ENCODE measurements around the gene AADAT.

The AADAT gene

DNA sequence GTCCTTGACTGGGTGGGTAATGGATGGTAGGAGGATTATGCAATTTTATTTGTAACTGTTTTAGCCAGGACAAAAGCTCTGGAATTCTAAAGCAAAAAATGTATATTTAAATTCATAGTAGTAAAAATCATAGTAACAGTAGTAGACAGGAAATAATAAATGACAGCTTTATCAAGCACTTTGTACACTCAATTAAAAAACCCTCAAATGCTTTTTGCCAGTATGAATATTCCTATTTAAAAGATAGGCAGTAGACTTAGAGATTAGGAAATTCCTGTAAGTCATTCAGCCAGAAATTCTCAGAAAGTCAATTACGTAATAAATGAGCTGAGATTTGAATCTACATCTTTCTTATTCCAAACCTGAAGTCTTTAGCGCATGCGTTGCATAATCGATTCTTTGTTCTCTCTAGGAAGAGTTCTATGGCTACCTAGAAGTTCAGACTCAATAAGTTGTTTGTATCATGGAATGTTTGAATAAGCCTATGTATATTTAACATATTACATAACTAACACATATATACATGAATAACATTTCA, 2.5 kb downstream of the AADAT start:
- ChIA-PET POLR2A (no interaction called here), CTCF (no interaction called here)
- DNase-seq (ENCODE audit: extremely low spot score) = no peak
- TF ChIP-seq FOXM1 (IDR thresholded peaks at IDR 0.05; ENCODE audit: borderline replicate concordance) (no peak), TARDBP (IDR thresholded peaks at IDR 0.05) (no peak), FOXA1 (IDR thresholded peaks at IDR 0.05) (no peak), HDGF (IDR thresholded peaks at IDR 0.05; ENCODE audit: borderline replicate concordance) (no peak), ZNF384 (IDR thresholded peaks at IDR 0.05) (no peak), CTBP1 (IDR thresholded peaks at IDR 0.05; ENCODE audit: borderline replicate concordance) (no peak), L3MBTL2 (conservative IDR thresholded peaks at IDR 0.05) (no peak), NFRKB (IDR thresholded peaks at IDR 0.05) (no peak), ARNT (IDR thresholded peaks at IDR 0.05) (no peak), LEF1 (IDR thresholded peaks at IDR 0.05; ENCODE audit: borderline replicate concordance) (no peak), BHLHE40 (IDR thresholded peaks at IDR 0.05; ENCODE audit: borderline replicate concordance) (no peak), SP1 (IDR thresholded peaks at IDR 0.05) (no peak)
- TF ChIP-seq, protein P1, sequence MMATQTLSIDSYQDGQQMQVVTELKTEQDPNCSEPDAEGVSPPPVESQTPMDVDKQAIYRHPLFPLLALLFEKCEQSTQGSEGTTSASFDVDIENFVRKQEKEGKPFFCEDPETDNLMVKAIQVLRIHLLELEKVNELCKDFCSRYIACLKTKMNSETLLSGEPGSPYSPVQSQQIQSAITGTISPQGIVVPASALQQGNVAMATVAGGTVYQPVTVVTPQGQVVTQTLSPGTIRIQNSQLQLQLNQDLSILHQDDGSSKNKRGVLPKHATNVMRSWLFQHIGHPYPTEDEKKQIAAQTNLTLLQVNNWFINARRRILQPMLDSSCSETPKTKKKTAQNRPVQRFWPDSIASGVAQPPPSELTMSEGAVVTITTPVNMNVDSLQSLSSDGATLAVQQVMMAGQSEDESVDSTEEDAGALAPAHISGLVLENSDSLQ (IDR thresholded peaks at IDR 0.05) = no peak

DNA sequence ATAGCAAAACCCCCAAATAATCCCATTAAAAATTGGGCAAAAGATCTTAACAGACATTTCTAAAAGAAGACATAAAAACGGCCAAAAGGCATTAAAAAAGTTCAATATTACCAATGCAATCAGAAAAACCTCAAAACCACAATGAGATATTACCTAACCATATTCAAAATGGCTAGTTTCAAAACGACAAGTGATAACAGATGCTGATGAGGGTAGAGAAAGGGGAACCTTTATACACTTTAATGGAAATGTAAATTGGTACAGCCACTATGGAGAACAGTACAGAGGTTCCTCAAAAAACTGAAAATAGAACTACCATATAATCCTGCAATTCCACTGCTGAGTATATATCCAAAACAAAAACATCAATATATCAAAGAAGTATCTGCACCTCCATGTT, 6.2 kb downstream of the AADAT start:
- DNase-seq (ENCODE audit: extremely low spot score) = no peak
- CTCF ChIA-PET = no interaction called here
- TF ChIP-seq SUZ12 (IDR thresholded peaks at IDR 0.05) (no peak), HDGF (IDR thresholded peaks at IDR 0.05; ENCODE audit: borderline replicate concordance) (no peak), ZNF384 (IDR thresholded peaks at IDR 0.05) (no peak), FOXM1 (IDR thresholded peaks at IDR 0.05; ENCODE audit: borderline replicate concordance) (no peak), CTBP1 (IDR thresholded peaks at IDR 0.05; ENCODE audit: borderline replicate concordance) (no peak), L3MBTL2 (conservative IDR thresholded peaks at IDR 0.05) (no peak), SP1 (IDR thresholded peaks at IDR 0.05) (no peak), LEF1 (IDR thresholded peaks at IDR 0.05; ENCODE audit: borderline replicate concordance) (no peak), FOXA1 (IDR thresholded peaks at IDR 0.05) (no peak), FOXK2 (IDR thresholded peaks at IDR 0.05) (no peak), BHLHE40 (IDR thresholded peaks at IDR 0.05; ENCODE audit: borderline replicate concordance) (no peak), TARDBP (IDR thresholded peaks at IDR 0.05) (no peak), ARNT (IDR thresholded peaks at IDR 0.05) (no peak), ELF4 (IDR thresholded peaks at IDR 0.05) (no peak), NFRKB (IDR thresholded peaks at IDR 0.05) (no peak)
- TF ChIP-seq, protein P1 (IDR thresholded peaks at IDR 0.05) = no peak
- POLR2A ChIA-PET = no interaction called here

DNA sequence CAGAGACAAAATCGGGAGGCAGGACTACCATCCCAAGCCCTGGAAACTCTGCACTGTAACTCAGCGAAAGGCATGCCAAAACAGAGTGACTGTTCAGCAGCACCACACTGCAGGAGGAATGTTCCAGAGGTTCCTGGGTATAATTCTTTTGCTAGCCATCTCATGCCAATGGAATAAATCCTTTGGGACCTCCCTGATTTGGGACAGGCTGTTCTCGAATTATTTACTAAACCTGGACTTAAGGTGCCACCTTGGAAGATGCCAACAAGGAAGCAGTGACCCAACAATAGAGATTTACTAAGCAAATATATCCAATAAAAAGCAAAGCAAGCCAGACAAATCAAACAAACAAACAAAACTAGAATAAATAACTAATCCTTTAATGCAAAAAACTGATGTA, 9.3 kb downstream of the AADAT start:
- ChIA-PET POLR2A (no interaction called here), CTCF (no interaction called here)
- DNase-seq (ENCODE audit: extremely low spot score) = no peak
- TF ChIP-seq ELF4 (IDR thresholded peaks at IDR 0.05) (no peak), ARNT (IDR thresholded peaks at IDR 0.05) (no peak), ZNF384 (IDR thresholded peaks at IDR 0.05) (no peak), L3MBTL2 (conservative IDR thresholded peaks at IDR 0.05) (no peak), TARDBP (IDR thresholded peaks at IDR 0.05) (no peak), CTBP1 (IDR thresholded peaks at IDR 0.05; ENCODE audit: borderline replicate concordance) (no peak), BHLHE40 (IDR thresholded peaks at IDR 0.05; ENCODE audit: borderline replicate concordance) (no peak), SUZ12 (IDR thresholded peaks at IDR 0.05) (no peak), HDGF (IDR thresholded peaks at IDR 0.05; ENCODE audit: borderline replicate concordance) (no peak), FOXM1 (IDR thresholded peaks at IDR 0.05; ENCODE audit: borderline replicate concordance) (no peak), LEF1 (IDR thresholded peaks at IDR 0.05; ENCODE audit: borderline replicate concordance) (no peak), FOXA1 (IDR thresholded peaks at IDR 0.05) (no peak)
- TF ChIP-seq, protein P1 (IDR thresholded peaks at IDR 0.05) = no peak

DNA sequence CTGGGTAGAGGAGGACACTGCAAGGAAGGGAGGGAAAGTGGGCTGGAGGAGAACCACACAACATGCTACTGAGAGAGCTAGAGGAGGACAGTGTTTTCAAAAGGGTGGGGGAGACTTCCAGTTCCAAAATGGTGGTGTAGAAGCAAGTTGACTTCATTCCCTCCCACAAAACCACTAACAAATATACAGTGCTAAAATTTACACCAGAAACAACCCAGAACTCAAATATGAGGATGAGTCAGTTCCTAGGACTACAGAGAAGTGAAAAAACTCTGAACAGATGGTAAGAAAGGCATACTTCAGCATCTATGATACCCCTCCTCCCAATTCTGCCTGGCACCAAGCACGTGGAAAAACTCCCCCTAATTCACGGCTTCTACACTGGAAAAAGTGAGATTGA, 9.8 kb downstream of the AADAT start:
- TF ChIP-seq FOXM1 (IDR thresholded peaks at IDR 0.05; ENCODE audit: borderline replicate concordance) (no peak), SP1 (IDR thresholded peaks at IDR 0.05) (no peak), LEF1 (IDR thresholded peaks at IDR 0.05; ENCODE audit: borderline replicate concordance) (no peak), TARDBP (IDR thresholded peaks at IDR 0.05) (no peak), HDGF (IDR thresholded peaks at IDR 0.05; ENCODE audit: borderline replicate concordance) (no peak), CTBP1 (IDR thresholded peaks at IDR 0.05; ENCODE audit: borderline replicate concordance) (no peak), SUZ12 (IDR thresholded peaks at IDR 0.05) (no peak), FOXK2 (IDR thresholded peaks at IDR 0.05) (no peak), NFRKB (IDR thresholded peaks at IDR 0.05) (no peak), BHLHE40 (IDR thresholded peaks at IDR 0.05; ENCODE audit: borderline replicate concordance) (no peak), ZNF384 (IDR thresholded peaks at IDR 0.05) (no peak), L3MBTL2 (conservative IDR thresholded peaks at IDR 0.05) (no peak), ARNT (IDR thresholded peaks at IDR 0.05) (no peak)
- TF ChIP-seq, protein P1 (IDR thresholded peaks at IDR 0.05) = no peak
- no peak for DNase-seq (ENCODE audit: extremely low spot score)
- ChIA-PET POLR2A (no interaction called here), CTCF (no interaction called here)

DNA sequence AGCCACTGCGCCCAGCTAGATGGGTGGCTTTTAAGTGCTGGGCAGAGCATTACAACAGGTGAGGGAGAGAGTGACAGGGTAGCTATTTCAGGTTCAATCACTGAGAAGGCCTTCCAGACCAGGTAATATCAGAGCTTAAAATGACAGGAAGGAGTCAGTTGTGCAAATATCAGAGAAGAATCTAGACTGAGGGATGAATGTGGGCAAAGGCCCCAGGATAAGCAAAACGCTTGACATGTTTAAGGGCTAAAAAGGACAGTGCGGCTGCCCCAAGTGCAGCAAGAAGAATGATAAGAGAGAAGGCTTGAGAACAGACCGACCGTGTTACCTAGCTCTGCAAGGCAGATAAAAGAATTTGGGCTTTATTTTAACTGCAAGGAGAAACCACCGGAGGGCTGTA, 18.6 kb downstream of the AADAT start:
- TF ChIP-seq ZNF384 (IDR thresholded peaks at IDR 0.05) (no peak), BHLHE40 (IDR thresholded peaks at IDR 0.05; ENCODE audit: borderline replicate concordance) (no peak)
- ChIA-PET POLR2A (no interaction called here), CTCF (no interaction called here)

More for the DNA sequence above, 18.6 kb downstream of the AADAT start:
- no peak for DNase-seq (ENCODE audit: extremely low spot score)

Measured in HEK293T (cell line).